BLaER1 treated with 17β-estradiol and CSF1 and Interleukin-3, amounts not matched to agents 10 nM and 100 nM (cell line): ENCODE results near the gene HAPLN2.

Source experiments
- H3K27ac ChIP-seq, 11 experiments: shearing (Covaris generic); formaldehyde crosslinking; 2 replicates each; pipeline ENCODE4 v1.8.1; 2022
- H3K27me3 ChIP-seq, 11 experiments: shearing (Covaris generic); formaldehyde crosslinking; 2 replicates each; pipeline ENCODE4 v1.8.1; 2022
- H3K36me3 ChIP-seq, 11 experiments: shearing (Covaris generic); formaldehyde crosslinking; 2 replicates each; pipeline ENCODE4 v1.8.1; 2022
- H3K4me1 ChIP-seq, 10 experiments: shearing (Covaris generic); formaldehyde crosslinking; 2 replicates each; pipeline ENCODE4 v1.8.1; 2022
- H3K4me2 ChIP-seq, 11 experiments: shearing (Covaris generic); formaldehyde crosslinking; 2 replicates each; pipeline ENCODE4 v1.8.1; 2022
- H3K4me3 ChIP-seq, 10 experiments: shearing (Covaris generic); formaldehyde crosslinking; 2 replicates each; pipeline ENCODE4 v1.8.1; 2022
- H3K9ac ChIP-seq, 11 experiments: shearing (Covaris generic); formaldehyde crosslinking; 2 replicates each; pipeline ENCODE4 v1.8.1; 2022
- H3K9me3 ChIP-seq, 11 experiments: shearing (Covaris generic); formaldehyde crosslinking; replicated peaks in 1 of 11; 2 replicates each; pipeline ENCODE4 v1.8.1; 2022
- H4K20me1 ChIP-seq, 11 experiments: shearing (Covaris generic); formaldehyde crosslinking; 2 replicates each; pipeline ENCODE4 v1.8.1; 2022
- Cebpa-rat ChIP-seq, 11 experiments: shearing (Covaris generic); IDR thresholded peaks; 2 replicates each; pipeline ENCODE4 v1.8.1; 2022

HAPLN2 gene

DNA sequence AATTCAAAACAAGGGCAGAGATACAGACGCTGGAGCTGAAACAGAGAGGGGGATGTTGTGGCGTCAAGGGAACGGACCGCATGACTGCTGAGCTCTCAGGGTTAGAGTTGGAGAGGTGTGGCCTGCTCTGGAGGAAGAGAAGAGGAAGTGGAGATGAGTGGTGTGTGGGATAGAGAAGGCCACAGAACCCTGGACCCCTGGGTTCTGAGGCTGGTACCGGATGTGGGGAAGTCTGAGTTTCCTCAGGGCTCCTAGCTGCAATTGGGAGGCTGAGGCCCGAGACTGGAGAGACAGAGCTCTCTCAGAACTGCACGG is 24.5 kb downstream of the HAPLN2 start:
- Histone ChIP-seq H3K4me3 (no peak overlapping the region), H4K20me1 (peaks cover 0 to 55% (median 14%) of the 10 kb centered on the region in 11 experiments; a peak in 12 of 22 replicates), H3K4me2 (peak overlapping the region; percentile 51 to 91 (median 77)), H3K4me1 (peaks cover 16 to 36% (median 33%) of the 10 kb centered on the region in 10 experiments), H3K9me3 (no peaks in the 10 kb centered on the region), H3K9ac (no peak overlapping the region), H3K27me3 (peaks cover 81 to 100% (median 99%) of the 10 kb centered on the region in 11 experiments), H3K27ac (peak overlapping the region in 2 of 11 experiments; percentile 2 to 22; a peak in 2 of 22 replicates), H3K36me3 (no peaks in the 10 kb centered on the region)
- TF ChIP-seq Cebpa-rat (IDR thresholded peaks at IDR 0.05), result no peak

DNA sequence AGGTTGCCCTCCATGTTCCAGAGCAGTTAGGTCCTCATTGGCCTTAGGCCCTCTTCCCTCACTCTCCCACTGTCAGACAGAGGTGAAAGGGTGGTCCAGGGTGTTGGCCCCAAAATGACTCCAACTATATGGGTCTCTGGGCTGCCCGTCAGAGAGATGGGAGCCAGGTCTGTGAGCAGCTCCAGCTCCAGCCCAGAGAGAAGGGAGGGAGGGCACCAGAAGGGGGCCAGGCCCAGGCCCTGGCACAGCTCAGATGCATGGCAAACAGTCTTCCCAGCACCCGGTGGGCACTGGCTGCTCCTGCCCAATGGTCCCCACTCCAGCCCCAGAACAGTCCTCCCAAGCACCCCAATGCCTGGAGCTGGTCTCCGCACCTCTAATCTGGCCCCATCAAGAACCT is 24.9 kb downstream of the HAPLN2 start:
- Histone ChIP-seq H3K27ac (peak overlapping the region in 2 of 11 experiments; percentile 2 to 22; a peak in 2 of 22 replicates), H3K27me3 (peaks cover 81 to 100% (median 99%) of the 10 kb centered on the region in 11 experiments), H3K36me3 (no peaks in the 10 kb centered on the region), H4K20me1 (peaks cover 0 to 58% (median 14%) of the 10 kb centered on the region in 11 experiments; a peak in 12 of 22 replicates), H3K4me3 (no peak overlapping the region), H3K4me2 (peak overlapping the region; percentile 51 to 91 (median 77)), H3K9me3 (no peaks in the 10 kb centered on the region), H3K9ac (no peak overlapping the region), H3K4me1 (peaks cover 16 to 36% (median 33%) of the 10 kb centered on the region in 10 experiments)
- no peak for TF ChIP-seq Cebpa-rat (IDR thresholded peaks at IDR 0.05)

GRCh38 chr1:156644640-156645039 is 25.4 kb downstream of the HAPLN2 start:
- H4K20me1 ChIP-seq, result peaks cover 0 to 57% (median 14%) of the 10 kb centered on the region in 11 experiments; a peak in 12 of 22 replicates
- no peak overlapping the region for H3K4me3 ChIP-seq

DNA sequence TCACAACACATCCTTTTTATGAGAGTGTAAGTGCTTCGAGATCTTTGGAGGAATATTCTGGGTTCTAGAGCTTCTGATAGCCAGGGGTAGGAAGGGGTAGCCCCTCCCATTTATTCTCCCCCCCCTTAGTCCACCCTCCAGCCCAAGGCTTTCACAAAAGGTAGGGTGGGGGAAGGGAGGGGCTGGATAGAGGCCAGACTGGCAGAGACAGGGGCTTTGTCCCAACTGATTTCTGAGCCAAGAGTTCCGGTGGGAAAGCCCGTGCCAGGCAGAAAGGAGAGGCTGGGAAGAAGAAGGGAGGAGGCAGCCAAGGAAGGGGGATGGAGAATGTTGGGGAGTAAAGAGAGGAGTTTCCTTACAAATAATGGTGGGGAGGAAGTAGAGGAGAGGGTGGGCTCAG is 25.8 kb downstream of the HAPLN2 start:
- Histone ChIP-seq H3K4me2 (no peak overlapping the region), H3K27ac (no peak overlapping the region), H3K4me1 (peaks cover 16 to 36% (median 33%) of the 10 kb centered on the region in 10 experiments), H3K36me3 (no peaks in the 10 kb centered on the region), H3K27me3 (peaks cover 81 to 100% (median 99%) of the 10 kb centered on the region in 11 experiments), H3K9ac (no peak overlapping the region), H3K9me3 (no peaks in the 10 kb centered on the region), H4K20me1 (peaks cover 0 to 54% (median 14%) of the 10 kb centered on the region in 11 experiments; a peak in 12 of 22 replicates), H3K4me3 (no peak overlapping the region)
- TF ChIP-seq Cebpa-rat (IDR thresholded peaks at IDR 0.05), result no peak

More at GRCh38 chr1:156644640-156645039, 25.4 kb downstream of the HAPLN2 start:
- H3K27ac ChIP-seq, result no peak overlapping the region
- peaks cover 81 to 100% (median 99%) of the 10 kb centered on the region in 11 experiments for H3K27me3 ChIP-seq
- TF ChIP-seq Cebpa-rat (IDR thresholded peaks at IDR 0.05), result no peak
- peak overlapping the region in 10 of 11 experiments; percentile 51 to 91 (median 78); a peak in 17 of 22 replicates for H3K4me2 ChIP-seq
- no peaks in the 10 kb centered on the region for H3K9me3 ChIP-seq
- no peaks in the 10 kb centered on the region for H3K36me3 ChIP-seq
- H3K9ac ChIP-seq, result no peak overlapping the region
- peaks cover 16 to 36% (median 33%) of the 10 kb centered on the region in 10 experiments for H3K4me1 ChIP-seq

DNA sequence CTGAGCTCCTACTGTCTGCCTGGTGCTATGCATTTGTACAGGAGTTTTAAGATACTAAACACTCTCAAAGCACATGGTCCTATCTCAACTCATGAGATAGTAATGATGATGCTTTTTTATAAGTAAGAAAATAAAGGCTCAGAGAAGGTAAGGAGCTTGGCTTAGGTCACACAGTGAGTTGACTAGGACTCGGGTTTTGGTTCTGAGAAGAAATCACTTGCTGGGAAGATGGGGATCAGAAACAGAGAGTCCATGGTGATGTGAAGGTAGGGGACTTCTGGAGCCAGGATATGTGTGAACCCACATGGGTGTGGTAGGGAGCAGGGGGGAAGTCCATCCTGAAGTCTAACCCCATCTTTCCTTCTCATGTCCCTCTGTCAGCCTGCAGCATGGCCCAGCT is 26.5 kb downstream of the HAPLN2 start:
- no peak overlapping the region for H3K4me3 ChIP-seq
- no peak overlapping the region for H3K4me2 ChIP-seq
- H3K27ac ChIP-seq, result no peak overlapping the region
- H4K20me1 ChIP-seq, result peaks cover 0 to 48% (median 14%) of the 10 kb centered on the region in 11 experiments; a peak in 12 of 22 replicates
- no peak overlapping the region for H3K9ac ChIP-seq
- no peak for TF ChIP-seq Cebpa-rat (IDR thresholded peaks at IDR 0.05)
- H3K9me3 ChIP-seq, result no peaks in the 10 kb centered on the region
- no peaks in the 10 kb centered on the region for H3K36me3 ChIP-seq
- H3K27me3 ChIP-seq, result peaks cover 81 to 100% (median 99%) of the 10 kb centered on the region in 11 experiments
- H3K4me1 ChIP-seq, result peaks cover 16 to 36% (median 33%) of the 10 kb centered on the region in 10 experiments

DNA sequence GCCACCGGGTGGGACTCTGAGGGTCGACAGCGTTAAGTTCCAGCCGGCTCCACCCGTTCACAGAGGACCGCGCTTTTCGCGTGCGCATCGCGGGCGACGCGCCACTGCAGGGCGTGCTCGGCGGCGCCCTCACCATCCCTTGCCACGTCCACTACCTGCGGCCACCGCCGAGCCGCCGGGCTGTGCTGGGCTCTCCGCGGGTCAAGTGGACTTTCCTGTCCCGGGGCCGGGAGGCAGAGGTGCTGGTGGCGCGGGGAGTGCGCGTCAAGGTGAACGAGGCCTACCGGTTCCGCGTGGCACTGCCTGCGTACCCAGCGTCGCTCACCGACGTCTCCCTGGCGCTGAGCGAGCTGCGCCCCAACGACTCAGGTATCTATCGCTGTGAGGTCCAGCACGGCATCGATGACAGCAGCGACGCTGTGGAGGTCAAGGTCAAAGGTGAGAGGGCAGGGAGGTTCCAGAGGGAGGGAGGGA is 27.6 kb downstream of the HAPLN2 start:
- H3K27me3 ChIP-seq, result peaks cover 81 to 100% (median 99%) of the 10 kb centered on the region in 11 experiments
- peaks cover 16 to 31% (median 27%) of the 10 kb centered on the region in 10 experiments for H3K4me1 ChIP-seq
- no peaks in the 10 kb centered on the region for H3K9me3 ChIP-seq
- no peaks in the 10 kb centered on the region for H3K36me3 ChIP-seq
- no peak overlapping the region for H3K9ac ChIP-seq
- H4K20me1 ChIP-seq, result peaks cover 0 to 45% (median 14%) of the 10 kb centered on the region in 11 experiments; a peak in 11 of 22 replicates
- H3K27ac ChIP-seq, result no peak overlapping the region
- no peak for TF ChIP-seq Cebpa-rat (IDR thresholded peaks at IDR 0.05)
- no peak overlapping the region for H3K4me2 ChIP-seq
- no peak overlapping the region for H3K4me3 ChIP-seq

- Histone ChIP-seq H3K36me3 (no peaks in the 10 kb centered on the region), H3K27me3 (peaks cover 81 to 100% (median 99%) of the 10 kb centered on the region in 11 experiments)
Observed at GRCh38 chr1:156647351-156647750, 28.1 kb downstream of the HAPLN2 start.

GRCh38 chr1:156648496-156648895 is 29.3 kb downstream of the HAPLN2 start:
- Histone ChIP-seq H3K9ac (no peak overlapping the region), H3K4me1 (peaks cover 9 to 16% (median 11%) of the 10 kb centered on the region in 10 experiments), H3K27ac (no peak overlapping the region), H4K20me1 (peaks cover 0 to 47% (median 11%) of the 10 kb centered on the region in 11 experiments; a peak in 11 of 22 replicates), H3K9me3 (no peaks in the 10 kb centered on the region; a peak in 1 of 22 replicates), H3K4me3 (no peak overlapping the region), H3K36me3 (no peaks in the 10 kb centered on the region), H3K27me3 (peaks cover 83 to 100% (median 99%) of the 10 kb centered on the region in 11 experiments), H3K4me2 (no peak overlapping the region)
- TF ChIP-seq Cebpa-rat (IDR thresholded peaks at IDR 0.05), result no peak

More at GRCh38 chr1:156647351-156647750, 28.1 kb downstream of the HAPLN2 start:
- no peak for TF ChIP-seq Cebpa-rat (IDR thresholded peaks at IDR 0.05)
- Histone ChIP-seq H3K4me3 (no peak overlapping the region), H3K9me3 (no peaks in the 10 kb centered on the region; a peak in 1 of 22 replicates), H3K27ac (no peak overlapping the region), H4K20me1 (peaks cover 0 to 46% (median 11%) of the 10 kb centered on the region in 11 experiments; a peak in 11 of 22 replicates), H3K4me1 (peaks cover 16 to 27% (median 23%) of the 10 kb centered on the region in 10 experiments), H3K9ac (no peak overlapping the region), H3K4me2 (no peak overlapping the region)

GRCh38 chr1:156648951-156649350 is 29.7 kb downstream of the HAPLN2 start:
- H4K20me1 ChIP-seq, result peaks cover 0 to 49% (median 11%) of the 10 kb centered on the region in 11 experiments; a peak in 11 of 22 replicates
- no peaks in the 10 kb centered on the region; a peak in 1 of 22 replicates for H3K9me3 ChIP-seq
- H3K4me3 ChIP-seq, result no peak overlapping the region

More at GRCh38 chr1:156648951-156649350, 29.7 kb downstream of the HAPLN2 start:
- H3K4me1 ChIP-seq, result peaks cover 4 to 12% (median 7%) of the 10 kb centered on the region in 10 experiments
- no peaks in the 10 kb centered on the region for H3K36me3 ChIP-seq
- no peak overlapping the region for H3K27ac ChIP-seq
- no peak overlapping the region for H3K4me2 ChIP-seq
- peaks cover 88 to 100% (median 99%) of the 10 kb centered on the region in 11 experiments for H3K27me3 ChIP-seq
- TF ChIP-seq Cebpa-rat (IDR thresholded peaks at IDR 0.05), result no peak
- no peak overlapping the region for H3K9ac ChIP-seq
